H1 (cell line): ENCODE data around the gene POLG. TPM values are rescaled to one million over a fixed set of nuclear protein-coding genes. Genes with fewer than 3 reads are reported as not detected.

ENCODE experiments used
- CTCF ChIA-PET: fragments of 300-600 bp; sonication (Branson Sonifier 250); formaldehyde crosslinking; loops from one replicate; lab custom pipeline; 2021; ENCODE audit not compliant: partially characterized antibody; lab: Charles Lee
- POLR2A ChIA-PET: fragments of 300-600 bp; sonication (Branson Sonifier 250); formaldehyde crosslinking; loops from one replicate; lab custom pipeline; 2021; ENCODE audit warnings: inconsistent platforms; ENCODE audit not compliant: partially characterized antibody; lab: Charles Lee
- DNase-seq, 2 experiments: peaks; one replicate each; pipeline versions ENCODE4 v3.0.0 to v3.0.0-alpha.2; 2010 to 2022; ENCODE audit warnings: low spot score in 2 of 2, low read depth in 1 of 2, mixed read lengths in 1 of 2
- FAIRE-seq: peaks from 2 replicates; lab custom pipeline; 2011; peaks lifted over from hg19 to GRCh38; lab: Jason Lieb, UNC
- H2AFZ ChIP-seq: 2 replicates; pipeline ENCODE4 v1.8.1; 2012; ENCODE audit warnings: low read length, inconsistent platforms
- H2AK5ac ChIP-seq: 2 replicates; pipeline ENCODE4 v1.6.1; 2013; ENCODE audit warnings: low read depth, low read length
- H2BK120ac ChIP-seq: replicated peaks from 2 replicates; pipeline ENCODE3; 2013; ENCODE audit warnings: low read depth, low read length, inconsistent platforms
- H2BK12ac ChIP-seq: 2 replicates; pipeline ENCODE4 v1.6.1; 2013; ENCODE audit warnings: low read depth, low read length
- H2BK15ac ChIP-seq: 2 replicates; pipeline ENCODE4 v1.6.1; 2013; ENCODE audit warnings: low read length
- H2BK20ac ChIP-seq: 2 replicates; pipeline ENCODE4 v1.6.1; 2013; ENCODE audit warnings: low read length
- H2BK5ac ChIP-seq: 2 replicates; pipeline ENCODE4 v1.6.1; 2013; ENCODE audit warnings: low read depth, low read length
- H3K14ac ChIP-seq: 2 replicates; pipeline ENCODE4 v1.6.1; 2013; ENCODE audit warnings: inconsistent platforms; ENCODE audit not compliant: insufficient read length
- H3K18ac ChIP-seq: 2 replicates; pipeline ENCODE4 v1.6.1; 2013; ENCODE audit warnings: low read length; ENCODE audit errors: extremely low read depth
- H3K23ac ChIP-seq: 2 replicates; pipeline ENCODE4 v1.6.1; 2013; ENCODE audit warnings: inconsistent platforms; ENCODE audit not compliant: insufficient read length
- H3K23me2 ChIP-seq: 2 replicates; pipeline ENCODE4 v1.6.1; 2013; ENCODE audit warnings: low read depth, low read length
- H3K27ac ChIP-seq: 2 replicates; pipeline ENCODE4 v1.6.1; 2011; ENCODE audit warnings: low read depth, low read length, inconsistent platforms
- H3K27me3 ChIP-seq, 4 experiments: replicated peaks in 1 of 4; 1 replicate in 1 of 4; 2 replicates in 3 of 4; pipeline versions ENCODE4 v1.6.1 to v1.8.1; 2011 to 2013; ENCODE audit warnings: low read length in 3 of 4, mild to moderate bottlenecking in 3 of 4, inconsistent platforms in 2 of 4, mixed read lengths in 2 of 4, moderate library complexity in 1 of 4; ENCODE audit not compliant: control insufficient read depth in 3 of 4, insufficient read depth in 3 of 4; ENCODE audit errors: extremely low read depth in 1 of 4
- H3K36me3 ChIP-seq, 4 experiments: 2 replicates each; pipeline versions ENCODE4 v1.6.1 to v1.8.1; 2011 to 2013; ENCODE audit warnings: mild to moderate bottlenecking in 4 of 4, low read length in 3 of 4, moderate library complexity in 2 of 4, control low read depth in 1 of 4, inconsistent platforms in 1 of 4; ENCODE audit not compliant: insufficient read depth in 4 of 4, control insufficient read depth in 2 of 4
- H3K4ac ChIP-seq: replicated peaks from 2 replicates; pipeline ENCODE3; 2013; ENCODE audit warnings: low read length, low read depth, mixed read lengths, inconsistent platforms; ENCODE audit not compliant: insufficient read length
- H3K4me1 ChIP-seq, 4 experiments: replicated peaks in 1 of 4; 1 replicate in 1 of 4; 2 replicates in 3 of 4; pipeline versions ENCODE4 v1.6.1 to v1.8.1; 2011 to 2013; ENCODE audit warnings: low read length in 3 of 4, inconsistent platforms in 2 of 4, mixed read lengths in 1 of 4; ENCODE audit not compliant: insufficient read depth in 4 of 4, control insufficient read depth in 3 of 4
- H3K4me2 ChIP-seq, 2 experiments: 2 replicates each; pipeline versions ENCODE4 v1.6.1 to v1.8.1; 2011 to 2013; ENCODE audit warnings: low read depth in 2 of 2, low read length in 2 of 2, control low read depth in 1 of 2, inconsistent platforms in 1 of 2, mild to moderate bottlenecking in 1 of 2; ENCODE audit not compliant: insufficient read depth in 1 of 2
- H3K4me3 ChIP-seq, 4 experiments: fragments of 200-600, 300-600 bp in 1 of 4; sonication (generic), shearing (Covaris generic), sonication (Bioruptor Twin) in 1 of 4; 2 replicates each; pipeline versions ENCODE4 v1.5.1 to v1.8.1; 2011 to 2016; ENCODE audit warnings: low read length in 4 of 4, low read depth in 3 of 4, control low read depth in 2 of 4, inconsistent platforms in 2 of 4, mild to moderate bottlenecking in 2 of 4, mixed read lengths in 1 of 4, moderate library complexity in 1 of 4; ENCODE audit not compliant: insufficient read depth in 2 of 4; ENCODE audit errors: extremely low read depth in 1 of 4
- H3K56ac ChIP-seq: replicated peaks from 2 replicates; pipeline ENCODE3; 2013; ENCODE audit warnings: low read depth, mild to moderate bottlenecking, mixed read lengths, low read length, inconsistent platforms; ENCODE audit not compliant: insufficient read length
- H3K79me1 ChIP-seq: 2 replicates; pipeline ENCODE4 v1.6.1; 2013; ENCODE audit warnings: low read depth, low read length, control low read depth
- H3K79me2 ChIP-seq, 2 experiments: 2 replicates each; pipeline versions ENCODE4 v1.6.1 to v1.8.1; 2012 to 2013; ENCODE audit warnings: low read length in 2 of 2, mild to moderate bottlenecking in 2 of 2, inconsistent platforms in 1 of 2; ENCODE audit not compliant: insufficient read depth in 2 of 2, control insufficient read depth in 1 of 2
- H3K9ac ChIP-seq, 4 experiments: replicated peaks in 1 of 4; 1 replicate in 1 of 4; 2 replicates in 3 of 4; pipeline versions ENCODE4 v1.6.1 to v1.8.1; 2011 to 2013; ENCODE audit warnings: low read depth in 3 of 4, low read length in 3 of 4, control low read depth in 2 of 4, mild to moderate bottlenecking in 2 of 4, moderate library complexity in 2 of 4, inconsistent platforms in 1 of 4; ENCODE audit errors: extremely low read depth in 1 of 4
- H3K9me3 ChIP-seq, 2 experiments: 2 replicates each; pipeline versions ENCODE4 v1.6.1 to v1.8.1; 2012 to 2013; ENCODE audit warnings: mild to moderate bottlenecking in 2 of 2, moderate library complexity in 2 of 2, control low read depth in 1 of 2, inconsistent platforms in 1 of 2, low read depth in 1 of 2, low read length in 1 of 2, mixed read lengths in 1 of 2; ENCODE audit not compliant: insufficient read depth in 2 of 2
- H4K20me1 ChIP-seq, 2 experiments: replicated peaks in 1 of 2; 2 replicates each; pipeline versions ENCODE3 to v1.8.1; 2011 to 2013; ENCODE audit warnings: inconsistent platforms in 2 of 2, low read length in 2 of 2, mild to moderate bottlenecking in 1 of 2; ENCODE audit not compliant: insufficient read depth in 2 of 2, control insufficient read depth in 1 of 2
- H4K5ac ChIP-seq: 2 replicates; pipeline ENCODE4 v1.6.1; 2013; ENCODE audit warnings: low read length, low read depth, mixed read lengths, inconsistent platforms; ENCODE audit not compliant: insufficient read length
- H4K8ac ChIP-seq: 2 replicates; pipeline ENCODE4 v1.8.0; 2013; ENCODE audit warnings: mild to moderate bottlenecking, moderate library complexity, low read length, inconsistent platforms; ENCODE audit not compliant: insufficient read depth; ENCODE audit errors: extremely low read depth
- H4K91ac ChIP-seq: replicated peaks from 2 replicates; pipeline ENCODE3; 2013; ENCODE audit warnings: low read length, mixed read lengths, inconsistent platforms; ENCODE audit not compliant: insufficient read length
- EP300 ChIP-seq, 2 experiments: IDR thresholded peaks; 1 replicate in 1 of 2; 2 replicates in 1 of 2; pipeline ENCODE4 v1.6.1; 2011 to 2012; ENCODE audit warnings: low read depth in 2 of 2, low read length in 2 of 2, mild to moderate bottlenecking in 2 of 2, borderline replicate concordance in 1 of 2, inconsistent platforms in 1 of 2, moderate library complexity in 1 of 2
- GABPA ChIP-seq: IDR thresholded peaks from 2 replicates; pipeline ENCODE4 v1.6.1; 2011; ENCODE audit warnings: mild to moderate bottlenecking, low read length, moderate library complexity, borderline replicate concordance; ENCODE audit not compliant: insufficient read depth
- GTF2F1 ChIP-seq: IDR thresholded peaks from 2 replicates; pipeline ENCODE4 v1.6.1; 2012; ENCODE audit warnings: low read depth, low read length, improper control_type of control experiment, borderline replicate concordance
- WGBS, 2 experiments: shearing (Covaris generic) in 1 of 2; methylation state at CpG; one replicate each; pipeline versions ENCODE4 v1.1.6 to v1.1.7; 2013 to 2015; ENCODE audit warnings: low lambda C conversion rate in 2 of 2, mixed read lengths in 2 of 2, inconsistent platforms in 1 of 2, low coverage in 1 of 2, missing lambda C conversion rate in 1 of 2; ENCODE audit not compliant: insufficient replicate concordance in 2 of 2, insufficient coverage in 1 of 2, insufficient read length in 1 of 2; ENCODE audit errors: extremely low coverage in 1 of 2, missing lambda C conversion rate in 1 of 2; 5-methylcytosine and 5-hydroxymethylcytosine counted together
- polyA plus RNA-seq, 7 experiments: library from polyadenylated mRNA; depleted of rRNA in 3 of 7; stranded (reverse) in 5 of 7; unstranded in 2 of 7; fragments of >200 nt in 5 of 7; fragments of 200-250 nt in 2 of 7; gene quantifications; 1 replicate in 5 of 7; 2 replicates in 1 of 7; 4 replicates in 1 of 7; pipeline versions ENCODE4 v1.2.1 to v1.2.3, GENCODE V29; 2011 to 2013; ENCODE audit warnings: missing spikeins in 2 of 7, mixed read lengths in 2 of 7
- total RNA-seq: library from RNA; stranded (reverse); fragmentation: NEBNext Ultra II Directional; extraction: Animal tissue kit (Norgen Biotek cat#: 25700); gene quantifications from 2 replicates; pipeline ENCODE4 v1.2.1, GENCODE V29; 2021

POLG gene
- total and polyA plus RNA-seq, 2 of the 8 experiments (the other 6 are each of a cell fraction or from before 2014, with no cell fraction given), result 14.8 to 52.3 TPM

DNA sequence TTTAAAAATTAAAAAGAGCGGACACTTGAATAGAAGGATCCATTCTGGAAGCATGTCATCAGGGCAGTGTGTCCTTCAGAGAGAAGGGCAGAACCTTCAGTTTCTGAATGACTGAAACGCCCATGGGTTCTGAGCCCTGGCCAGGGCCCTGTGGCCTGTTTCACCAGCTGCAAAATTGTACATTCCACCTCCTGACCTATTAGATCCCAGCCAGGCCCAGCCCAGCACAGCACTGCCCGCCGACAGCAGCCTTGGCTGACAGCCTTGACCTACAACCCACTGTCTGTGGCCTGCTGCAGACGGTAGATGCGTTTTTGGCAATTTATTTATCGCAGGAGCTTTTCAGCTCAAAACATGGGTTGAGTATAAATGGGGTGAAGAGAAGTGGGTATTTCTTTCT is 5.9 kb upstream of the POLG start:
- Histone ChIP-seq H3K27ac (no peak overlapping the region), H3K9me3 (no peaks in the 10 kb centered on the region), H3K18ac (no peak overlapping the region), H2AK5ac (no peak overlapping the region), H3K9ac (no peak overlapping the region), H4K5ac (no peak overlapping the region), H2BK20ac (no peak overlapping the region), H3K36me3 (no peaks in the 10 kb centered on the region), H3K14ac (no peak overlapping the region), H2BK5ac (no peak overlapping the region), H3K56ac (no peak overlapping the region), H2BK15ac (no peak overlapping the region), H3K23ac (no peak overlapping the region), H2AFZ (no peak overlapping the region), H3K79me1 (no peaks in the 10 kb centered on the region), H4K8ac (no peak overlapping the region), H3K4ac (no peak overlapping the region), H3K4me1 (peaks cover 0 to 2% (median 0%) of the 10 kb centered on the region in 4 experiments; a peak in 3 of 7 replicates), H2BK120ac (no peak overlapping the region), H3K23me2 (peaks cover 3% of the 10 kb centered on the region), H3K4me3 (no peak overlapping the region), H2BK12ac (no peak overlapping the region), H3K79me2 (no peaks in the 10 kb centered on the region), H3K4me2 (no peak overlapping the region), H4K20me1 (no peaks in the 10 kb centered on the region), H3K27me3 (peaks cover 0 to 4% (median 1%) of the 10 kb centered on the region in 4 experiments; a peak in 2 of 7 replicates), H4K91ac (no peak overlapping the region)
- DNase-seq (no peak), FAIRE-seq (no peak)
- POLR2A ChIA-PET, result interaction anchor here (1.7 kb wide), 1 partner anchor 22 kb away, joined by 4 read pairs; no protein-coding TSS in a partner anchor
- CTCF ChIA-PET, result interaction anchor here (0.6 to 1.2 kb wide), 4 partner anchors 9 to 319 kb away, joined by 3 to 4 read pairs (median 3); no protein-coding TSS in a partner anchor
- WGBS, 2 experiments, result 89% methylated on average over 7 of the region's 7 CpGs; no CpG with 5 or more reads in 1 of the 2 experiments
- TF ChIP-seq GTF2F1 (no peak), EP300 (IDR thresholded peaks at IDR 0.05; ENCODE audit: borderline replicate concordance in 1 of 2, low read depth in 2 of 2, low read length in 2 of 2) (no peak), GABPA (no peak)
